GM12864 (cell line): ENCODE data around the gene ODAD3.

ENCODE experiments used
- DNase-seq: peaks from one replicate; pipeline ENCODE4 v3.0.0-alpha.2; 2011; ENCODE audit warnings: low read depth
- H3K4me3 ChIP-seq: 2 replicates; pipeline ENCODE4 v1.5.1; 2011; ENCODE audit warnings: mild to moderate bottlenecking, low read depth, low read length, control low read depth
- CTCF ChIP-seq: IDR thresholded peaks from 2 replicates; pipeline ENCODE4 v1.5.1; 2011; ENCODE audit warnings: low read depth, mild to moderate bottlenecking, moderate library complexity, low read length, control low read depth, inconsistent platforms; ENCODE audit errors: missing control alignments

ODAD3 gene

DNA sequence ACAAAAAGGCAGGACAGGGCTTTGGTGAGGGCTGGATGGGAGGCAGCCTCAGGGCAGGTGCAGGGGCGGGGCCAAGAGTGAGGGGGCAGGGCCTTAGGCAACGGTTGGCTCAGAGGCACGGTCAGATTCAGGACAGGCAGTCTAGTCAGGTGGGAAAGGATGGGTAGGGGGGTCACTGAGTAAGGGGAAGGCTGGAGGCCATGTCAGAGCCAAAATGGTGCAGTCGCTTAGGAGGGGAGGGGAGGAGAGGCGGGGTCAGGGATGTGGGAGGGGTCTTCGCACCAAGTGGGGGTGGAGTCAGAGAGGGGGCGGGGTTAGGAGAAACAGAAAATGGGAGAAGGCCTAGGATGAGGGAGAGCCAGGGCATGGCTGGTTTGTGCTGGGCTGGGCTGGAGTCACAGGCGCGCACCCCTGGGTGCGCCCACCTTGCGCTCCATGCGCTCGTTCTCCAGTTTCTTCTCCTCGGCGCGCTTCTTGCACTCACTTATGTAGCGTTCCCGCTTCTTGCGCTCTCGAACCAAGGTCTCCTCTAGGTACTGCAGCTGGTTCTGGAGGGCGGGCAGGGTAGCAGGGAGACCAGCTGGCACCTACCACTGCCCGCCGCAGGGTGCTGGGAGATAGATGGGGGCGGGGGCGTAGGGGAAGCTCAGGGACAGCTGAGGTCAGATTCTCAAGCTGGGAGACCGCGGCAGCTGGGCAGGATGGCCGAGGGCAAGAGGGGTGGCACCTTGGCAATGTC is 9.0 kb downstream of the ODAD3 start:
- no peak overlapping the region for H3K4me3 ChIP-seq
- no peak for TF ChIP-seq CTCF
- DNase-seq, result no peak

GRCh38 chr19:11423791-11424181 is 11.1 kb downstream of the ODAD3 start:
- no peak for DNase-seq
- H3K4me3 ChIP-seq, result no peak overlapping the region
- no peak for TF ChIP-seq CTCF

DNA sequence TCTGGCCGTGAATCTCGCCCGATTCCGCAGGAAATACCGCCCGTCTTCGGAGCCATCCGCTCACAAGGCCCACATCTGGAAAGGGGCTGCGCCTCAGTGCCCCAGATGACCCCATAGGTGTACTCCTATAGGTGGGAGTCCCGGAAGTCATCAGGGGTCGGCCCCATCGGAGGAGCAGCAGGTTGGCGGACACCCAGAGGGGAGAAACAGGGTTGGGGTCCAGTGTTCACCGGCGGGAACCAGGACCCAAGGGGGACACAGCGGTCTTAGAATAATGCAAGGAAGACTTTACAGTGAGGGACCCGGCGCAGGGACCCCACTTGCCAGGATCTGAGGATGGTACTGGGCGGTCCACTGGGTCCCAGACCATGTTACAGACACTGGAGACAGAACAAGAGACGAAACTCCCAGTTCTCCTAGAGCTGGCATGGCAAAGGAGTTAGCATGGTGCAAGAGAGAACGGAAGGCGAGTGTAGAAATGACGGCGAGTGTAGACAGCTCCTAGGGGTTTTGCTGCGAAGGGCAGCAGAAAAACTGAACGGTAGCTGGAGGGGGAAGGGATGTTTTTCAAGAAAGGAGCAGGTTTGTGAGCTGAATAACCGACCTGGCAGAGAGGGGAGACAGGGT is 11.6 kb downstream of the ODAD3 start:
- no peak for DNase-seq
- TF ChIP-seq CTCF, result no peak
- no peak overlapping the region for H3K4me3 ChIP-seq

DNA sequence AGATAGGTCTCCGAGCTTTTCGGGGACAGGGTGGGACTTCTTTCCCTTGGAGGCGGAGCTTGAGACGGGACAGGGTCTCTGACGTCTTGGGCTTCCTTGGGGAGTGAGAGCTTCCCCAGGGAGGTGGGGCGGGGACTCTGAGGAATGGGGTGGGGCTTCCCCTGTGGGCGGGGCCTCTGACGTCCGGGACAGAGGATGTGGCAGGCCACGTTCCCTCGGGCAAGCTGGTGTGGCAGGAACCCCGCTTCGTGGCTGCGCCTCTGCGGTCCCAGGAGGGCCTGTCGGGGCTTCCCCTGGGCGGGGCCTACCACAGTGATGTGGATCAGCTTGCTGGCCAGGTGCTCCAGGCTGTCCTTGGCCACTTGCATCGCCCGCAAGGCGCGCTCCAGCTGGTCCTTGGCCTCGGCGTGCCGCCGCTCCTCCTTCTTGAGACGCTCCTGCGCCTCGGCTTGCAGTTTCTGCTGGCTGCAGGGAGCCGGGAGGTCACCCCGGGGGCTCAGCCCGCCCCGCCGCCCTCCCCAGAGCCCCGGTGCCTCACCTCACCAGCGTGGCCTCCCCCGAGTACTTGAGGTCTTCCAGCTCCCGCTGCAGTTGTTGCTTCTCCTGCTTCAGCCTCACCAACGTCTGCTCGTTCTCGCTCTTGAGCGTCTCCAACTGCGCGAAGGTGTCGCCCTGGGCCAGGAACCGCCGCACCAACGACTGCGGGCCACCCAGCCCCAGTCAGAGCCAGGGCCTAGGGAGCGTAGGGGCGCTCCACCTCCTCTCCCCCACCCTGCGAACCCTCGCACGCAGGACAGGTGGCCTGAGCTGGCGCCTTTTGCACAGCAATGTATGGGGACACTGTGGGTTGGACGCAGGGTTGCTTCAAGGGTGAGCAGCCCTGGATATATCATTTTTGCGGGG is 12.5 kb downstream of the ODAD3 start:
- no peak for TF ChIP-seq CTCF
- DNase-seq, result peak; percentile 50
- H3K4me3 ChIP-seq, result peak overlapping the region; percentile 41

GRCh38 chr19:11421371-11422098 is 13.4 kb downstream of the ODAD3 start:
- no peak for DNase-seq
- peak overlapping the region; percentile 24 for H3K4me3 ChIP-seq
- TF ChIP-seq CTCF, result no peak

DNA sequence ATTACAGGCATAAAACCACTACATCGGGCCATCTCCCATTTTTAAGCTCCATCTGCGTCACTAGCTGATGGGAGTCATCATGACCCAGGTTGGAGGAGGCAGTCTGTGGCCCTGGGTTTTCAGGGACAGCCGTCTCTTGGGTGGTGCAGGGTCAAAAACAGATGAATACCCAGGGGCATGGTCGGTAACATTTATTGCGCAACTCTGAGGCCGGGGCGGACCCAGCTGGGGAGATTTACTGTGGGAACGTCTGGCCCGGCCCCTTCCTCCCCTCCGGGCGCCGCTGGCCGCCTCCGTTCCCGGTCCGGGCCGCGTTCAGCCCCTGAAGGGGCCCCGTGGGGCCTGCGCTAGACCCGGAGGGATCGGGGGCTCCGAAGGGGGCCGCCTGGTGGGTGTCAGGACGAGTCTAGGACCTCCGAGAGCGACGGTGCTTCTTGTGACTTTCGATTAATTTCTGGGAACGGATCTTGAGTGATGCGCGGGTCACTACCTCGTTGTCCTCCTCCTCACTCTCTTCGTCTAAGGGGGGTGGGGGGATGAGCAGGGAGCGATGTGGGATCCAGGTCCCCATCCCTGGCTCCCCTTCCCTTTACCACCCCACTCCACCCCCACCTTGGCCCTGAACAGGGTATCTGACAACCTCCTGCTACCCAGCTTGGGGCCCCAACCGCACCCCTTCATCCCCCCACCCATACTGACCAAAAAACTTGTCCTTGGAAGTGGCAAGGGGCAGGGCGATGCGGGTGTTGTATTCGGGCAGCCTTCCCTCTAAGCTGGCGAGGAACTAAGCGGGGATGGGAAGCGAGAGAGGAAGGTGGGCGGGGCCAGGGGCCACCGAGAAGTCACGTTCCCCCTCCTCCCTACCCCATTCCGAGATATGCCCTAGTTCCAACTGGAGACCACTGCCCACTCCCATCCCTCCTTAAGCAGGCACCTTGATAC is 14.2 kb downstream of the ODAD3 start:
- peak overlapping the region; percentile 24; the same call in 1 of the 2 replicates for H3K4me3 ChIP-seq
- DNase-seq, result no peak

More for the DNA sequence above, 14.2 kb downstream of the ODAD3 start:
- no peak for TF ChIP-seq CTCF
